Measurements from ENCODE around the gene BMP6.

DNA sequence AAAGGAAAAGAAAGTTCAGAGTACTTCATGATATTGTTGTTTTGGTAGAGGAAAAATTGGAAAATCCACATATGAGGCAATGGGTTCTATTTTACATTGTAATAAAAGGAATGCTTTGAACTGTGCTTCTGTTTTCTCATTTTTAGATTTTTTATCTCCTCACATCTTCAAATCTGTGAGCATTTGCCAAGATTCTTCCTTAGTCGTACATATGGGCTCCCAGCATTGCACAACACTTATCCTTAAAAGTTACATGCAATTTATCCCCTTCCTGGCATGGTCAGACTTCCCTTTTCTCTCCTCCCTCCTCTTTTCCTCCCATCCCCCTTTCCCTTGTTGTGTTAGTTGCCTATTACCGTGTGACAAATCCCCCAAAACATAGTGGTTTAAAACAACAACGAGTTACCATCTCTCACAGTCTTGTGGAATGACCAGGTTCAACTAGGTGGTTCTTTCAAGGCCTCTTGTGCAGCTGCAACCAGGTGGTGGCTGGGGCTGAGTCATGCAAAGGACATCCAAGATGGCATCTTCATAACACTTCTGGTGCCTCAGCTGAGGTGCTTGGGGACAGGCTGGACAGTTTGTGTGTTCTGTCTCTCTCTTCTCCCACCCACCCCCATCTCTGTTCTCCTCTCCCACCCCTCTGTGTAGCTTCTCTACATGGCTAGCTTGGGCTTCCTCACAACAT, 116.0 kb downstream of the BMP6 start:
- TF ChIP-seq, protein P1, sequence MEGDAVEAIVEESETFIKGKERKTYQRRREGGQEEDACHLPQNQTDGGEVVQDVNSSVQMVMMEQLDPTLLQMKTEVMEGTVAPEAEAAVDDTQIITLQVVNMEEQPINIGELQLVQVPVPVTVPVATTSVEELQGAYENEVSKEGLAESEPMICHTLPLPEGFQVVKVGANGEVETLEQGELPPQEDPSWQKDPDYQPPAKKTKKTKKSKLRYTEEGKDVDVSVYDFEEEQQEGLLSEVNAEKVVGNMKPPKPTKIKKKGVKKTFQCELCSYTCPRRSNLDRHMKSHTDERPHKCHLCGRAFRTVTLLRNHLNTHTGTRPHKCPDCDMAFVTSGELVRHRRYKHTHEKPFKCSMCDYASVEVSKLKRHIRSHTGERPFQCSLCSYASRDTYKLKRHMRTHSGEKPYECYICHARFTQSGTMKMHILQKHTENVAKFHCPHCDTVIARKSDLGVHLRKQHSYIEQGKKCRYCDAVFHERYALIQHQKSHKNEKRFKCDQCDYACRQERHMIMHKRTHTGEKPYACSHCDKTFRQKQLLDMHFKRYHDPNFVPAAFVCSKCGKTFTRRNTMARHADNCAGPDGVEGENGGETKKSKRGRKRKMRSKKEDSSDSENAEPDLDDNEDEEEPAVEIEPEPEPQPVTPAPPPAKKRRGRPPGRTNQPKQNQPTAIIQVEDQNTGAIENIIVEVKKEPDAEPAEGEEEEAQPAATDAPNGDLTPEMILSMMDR (IDR thresholded peaks at IDR 0.05) = no peak
- TF ChIP-seq POLR2A (IDR thresholded peaks at IDR 0.05) = no peak
